GM04504 (cell line): ENCODE results near the gene VWA5B1.
"Not testable (repeated sequence)": the region's sequence is repeated elsewhere in the genome, so short reads cannot be mapped to it uniquely, and the experiment has no call there.

Experiments
- DNase-seq: peaks from one replicate; pipeline ENCODE4 v3.0.0-alpha.2; 2012; ENCODE audit warnings: low read depth

VWA5B1 gene

GRCh38 chr1:20290624-20291597 is at the start of gene VWA5B1:
VWA5B1 (plus strand) TSS chr1:20290875; CDS start chr1:20310602, 19,727 bp downstream.
- no peak for DNase-seq

- no peak for DNase-seq
Measured at GRCh38 chr1:20242890-20243479, 47.7 kb upstream of the VWA5B1 start.

- no peak for DNase-seq
Measured at GRCh38 chr1:20248971-20249612, 41.6 kb upstream of the VWA5B1 start.

GRCh38 chr1:20250340-20250989 is 40.2 kb upstream of the VWA5B1 start:
- DNase-seq: no peak

GRCh38 chr1:20252587-20252986 is 38.1 kb upstream of the VWA5B1 start:
- no peak for DNase-seq

- peak; percentile 12 for DNase-seq
Measured at GRCh38 chr1:20255666-20256065, 35.0 kb upstream of the VWA5B1 start.

- no peak for DNase-seq
Measured at GRCh38 chr1:20259646-20260045, 31.0 kb upstream of the VWA5B1 start.

- no peak for DNase-seq
Measured at GRCh38 chr1:20261095-20261494, 29.6 kb upstream of the VWA5B1 start.

- no peak for DNase-seq
Measured at GRCh38 chr1:20262810-20263534, 27.7 kb upstream of the VWA5B1 start.

- no peak for DNase-seq
Measured at GRCh38 chr1:20265250-20265649, 25.4 kb upstream of the VWA5B1 start.

GRCh38 chr1:20266141-20266540 is 24.5 kb upstream of the VWA5B1 start:
- no peak for DNase-seq

- no peak for DNase-seq
Measured at GRCh38 chr1:20266642-20267041, 24.0 kb upstream of the VWA5B1 start.

GRCh38 chr1:20271498-20272400 is 18.9 kb upstream of the VWA5B1 start:
- no peak for DNase-seq

GRCh38 chr1:20273716-20274115 is 17.0 kb upstream of the VWA5B1 start:
- DNase-seq: not testable (repeated sequence)

GRCh38 chr1:20275319-20275925 is 15.3 kb upstream of the VWA5B1 start:
- DNase-seq: no peak

GRCh38 chr1:20276485-20277159 is 14.1 kb upstream of the VWA5B1 start:
- no peak for DNase-seq

- DNase-seq: no peak
Measured at GRCh38 chr1:20278692-20279130, 12.0 kb upstream of the VWA5B1 start.

- DNase-seq: no peak
Measured at GRCh38 chr1:20279509-20279908, 11.2 kb upstream of the VWA5B1 start.

- DNase-seq: no peak
Measured at GRCh38 chr1:20280341-20280740, 10.3 kb upstream of the VWA5B1 start.
